ENCODE results near the gene TMCO6.
"Not testable (repeated sequence)": the region's sequence is repeated elsewhere in the genome, so short reads cannot be mapped to it uniquely, and the experiment has no call there.

DNA sequence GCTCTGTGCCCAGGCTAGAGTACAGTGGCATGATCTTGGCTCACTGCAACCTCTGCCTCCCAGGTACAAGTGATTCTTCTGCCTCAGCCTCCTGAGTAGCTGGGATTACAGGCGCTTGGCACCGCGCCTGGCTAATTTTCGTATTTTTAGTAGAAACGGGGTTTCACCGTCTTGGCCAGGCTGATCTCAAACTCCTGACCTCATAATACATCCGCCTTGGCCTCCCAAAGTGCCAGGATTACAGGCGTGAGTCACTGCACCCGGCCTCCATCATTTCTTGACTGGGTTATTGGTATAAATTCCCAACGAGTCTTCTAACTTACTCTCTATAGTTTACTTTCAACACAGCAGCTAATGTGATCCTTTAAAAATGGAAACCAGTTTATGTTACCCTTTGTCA is 14.4 kb upstream of the TMCO6 start:
- not testable (repeated sequence) for TF ChIP-seq POLR2A, POLR2AphosphoS5 (IDR thresholded peaks at IDR 0.05)
- TF ChIP-seq, protein P1, sequence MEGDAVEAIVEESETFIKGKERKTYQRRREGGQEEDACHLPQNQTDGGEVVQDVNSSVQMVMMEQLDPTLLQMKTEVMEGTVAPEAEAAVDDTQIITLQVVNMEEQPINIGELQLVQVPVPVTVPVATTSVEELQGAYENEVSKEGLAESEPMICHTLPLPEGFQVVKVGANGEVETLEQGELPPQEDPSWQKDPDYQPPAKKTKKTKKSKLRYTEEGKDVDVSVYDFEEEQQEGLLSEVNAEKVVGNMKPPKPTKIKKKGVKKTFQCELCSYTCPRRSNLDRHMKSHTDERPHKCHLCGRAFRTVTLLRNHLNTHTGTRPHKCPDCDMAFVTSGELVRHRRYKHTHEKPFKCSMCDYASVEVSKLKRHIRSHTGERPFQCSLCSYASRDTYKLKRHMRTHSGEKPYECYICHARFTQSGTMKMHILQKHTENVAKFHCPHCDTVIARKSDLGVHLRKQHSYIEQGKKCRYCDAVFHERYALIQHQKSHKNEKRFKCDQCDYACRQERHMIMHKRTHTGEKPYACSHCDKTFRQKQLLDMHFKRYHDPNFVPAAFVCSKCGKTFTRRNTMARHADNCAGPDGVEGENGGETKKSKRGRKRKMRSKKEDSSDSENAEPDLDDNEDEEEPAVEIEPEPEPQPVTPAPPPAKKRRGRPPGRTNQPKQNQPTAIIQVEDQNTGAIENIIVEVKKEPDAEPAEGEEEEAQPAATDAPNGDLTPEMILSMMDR (IDR thresholded peaks at IDR 0.05 in 8 of 11, conservative IDR thresholded peaks at IDR 0.05 in 3 of 11): not testable (repeated sequence)
